HUES6 (cell line): ENCODE results near the gene EMC9.

Source experiments
- H3K27ac ChIP-seq: 2 replicates; pipeline ENCODE4 v1.7.0; 2013; ENCODE audit warnings: low read depth, mild to moderate bottlenecking, low read length, inconsistent platforms
- H3K27me3 ChIP-seq: 2 replicates; pipeline ENCODE4 v1.6.1; 2013; ENCODE audit warnings: low read length; ENCODE audit not compliant: control insufficient read depth, insufficient read depth
- H3K36me3 ChIP-seq: 2 replicates; pipeline ENCODE4 v1.6.1; 2013; ENCODE audit warnings: low read length; ENCODE audit not compliant: control insufficient read depth, insufficient read depth
- H3K4me1 ChIP-seq: 2 replicates; pipeline ENCODE4 v1.6.1; 2013; ENCODE audit warnings: low read length; ENCODE audit not compliant: control insufficient read depth, insufficient read depth
- H3K4me3 ChIP-seq: 2 replicates; pipeline ENCODE4 v1.5.1; 2013; ENCODE audit warnings: low read depth, low read length
- H3K9ac ChIP-seq: one replicate; pipeline ENCODE4 v1.6.1; 2013; ENCODE audit warnings: mild to moderate bottlenecking, low read length
- H3K9me3 ChIP-seq: 2 replicates; pipeline ENCODE4 v1.6.1; 2013; ENCODE audit warnings: low read depth, low read length; ENCODE audit not compliant: control insufficient read depth, insufficient read depth

EMC9 gene

DNA sequence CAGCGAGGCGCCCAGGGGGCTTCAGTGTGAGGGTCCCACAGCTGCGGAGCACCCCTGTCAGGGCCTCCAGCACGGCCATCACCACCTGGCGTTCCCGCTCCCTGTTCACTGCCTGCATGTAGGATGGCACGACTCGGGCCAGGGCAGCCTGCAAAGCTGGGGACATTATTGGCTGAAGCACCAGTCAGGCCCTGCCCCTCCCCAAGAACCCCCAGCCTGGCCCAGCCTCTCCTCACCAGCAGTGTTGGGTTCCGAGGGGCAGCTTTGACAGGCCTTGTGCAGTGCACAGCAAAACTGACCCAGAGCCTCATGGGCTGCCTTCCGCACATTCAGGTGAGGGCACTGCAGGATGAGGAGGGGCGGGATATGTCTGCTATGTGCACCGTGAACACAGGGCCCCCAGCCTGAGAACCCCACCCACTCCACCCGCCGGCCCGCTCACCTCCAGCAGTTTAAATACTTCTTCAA lies 41.7 kb upstream of the EMC9 start:
- no peaks in the 10 kb centered on the region for H3K27me3 ChIP-seq

DNA sequence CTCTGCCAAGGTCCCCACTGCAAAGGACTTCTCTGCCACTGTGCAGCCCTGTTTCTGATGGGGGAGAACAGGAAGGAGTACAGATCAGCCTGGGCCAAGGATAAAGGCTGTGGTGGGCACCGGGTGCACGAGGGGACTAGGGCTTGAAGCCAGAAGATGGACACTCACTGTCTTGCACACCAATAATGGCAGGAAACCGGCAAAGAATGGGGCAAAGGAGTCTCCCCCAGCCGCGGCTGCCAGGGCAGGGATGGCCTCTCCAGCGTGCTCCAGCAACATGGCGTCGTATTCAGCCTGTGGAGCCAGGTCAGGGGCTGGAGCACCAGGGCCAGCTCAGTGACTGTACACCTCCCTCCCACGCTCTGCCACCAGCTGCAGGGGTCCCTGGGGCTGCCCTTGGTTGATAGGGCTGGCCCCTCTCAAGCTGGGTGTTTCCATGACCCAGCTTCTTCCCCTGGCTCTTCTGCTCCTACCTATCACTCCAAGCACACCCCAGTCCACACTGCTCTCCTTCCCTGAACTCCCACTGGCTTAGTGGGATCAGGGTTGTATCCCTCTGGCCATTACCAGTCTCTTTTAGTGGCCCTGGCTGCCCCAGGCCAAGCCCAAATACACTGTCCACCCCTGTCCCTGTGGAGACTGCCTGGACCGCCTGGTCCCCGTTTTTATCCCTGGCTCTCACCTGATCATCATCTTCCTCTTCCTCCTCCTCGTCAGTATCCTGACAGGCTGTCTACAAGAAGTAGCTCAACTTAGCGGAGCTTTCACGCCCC lies 40.9 kb upstream of the EMC9 start:
- Histone ChIP-seq H3K9ac (no peak overlapping the region), H3K4me1 (no peaks in the 10 kb centered on the region), H3K27me3 (no peaks in the 10 kb centered on the region), H3K27ac (no peak overlapping the region), H3K36me3 (peaks cover 100% of the 10 kb centered on the region), H3K4me3 (no peak overlapping the region), H3K9me3 (no peaks in the 10 kb centered on the region)

More for the DNA sequence above, 41.7 kb upstream of the EMC9 start:
- Histone ChIP-seq H3K9me3 (no peaks in the 10 kb centered on the region), H3K4me3 (no peak overlapping the region), H3K27ac (no peak overlapping the region), H3K36me3 (peaks cover 97% of the 10 kb centered on the region), H3K4me1 (peaks cover 5% of the 10 kb centered on the region; the same call in 1 of the 2 replicates), H3K9ac (no peak overlapping the region)

DNA sequence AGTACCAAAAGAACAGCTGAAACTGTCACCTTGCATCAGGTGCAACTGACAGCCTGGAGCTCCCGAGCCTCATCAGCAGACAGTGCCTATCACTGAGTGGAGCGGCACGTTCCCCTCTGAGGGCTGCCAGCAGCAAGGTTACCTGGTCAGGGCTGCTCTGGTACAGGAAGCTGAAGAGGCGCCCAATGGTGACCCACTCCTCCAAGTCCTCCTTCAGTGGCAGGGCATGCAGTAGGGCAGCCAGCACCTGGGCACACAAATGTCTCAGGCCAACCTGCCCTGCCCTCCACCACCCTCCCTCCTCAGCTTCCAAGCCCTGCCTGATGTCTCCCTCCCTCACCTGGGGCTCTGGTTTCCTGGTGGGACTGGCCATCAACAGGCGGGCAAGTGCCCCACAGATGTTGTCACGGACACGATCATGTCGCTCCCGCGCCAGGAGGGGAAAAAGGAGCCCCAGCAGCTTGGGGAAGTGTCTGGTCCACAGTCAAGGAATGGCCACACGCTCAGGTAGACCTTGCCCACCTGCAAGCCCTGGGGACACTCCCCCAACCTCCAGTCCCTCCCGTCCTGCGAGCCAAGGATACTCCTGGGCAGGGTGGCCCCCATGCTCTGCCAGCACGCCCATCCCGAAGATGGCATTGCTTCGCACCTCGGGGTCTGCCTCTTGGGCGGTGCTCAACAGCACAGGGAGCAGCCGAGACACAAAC lies 40.1 kb upstream of the EMC9 start:
- Histone ChIP-seq H3K27me3 (no peaks in the 10 kb centered on the region), H3K27ac (no peak overlapping the region), H3K36me3 (peaks cover 100% of the 10 kb centered on the region), H3K9ac (no peak overlapping the region), H3K4me1 (no peaks in the 10 kb centered on the region), H3K4me3 (no peak overlapping the region), H3K9me3 (no peaks in the 10 kb centered on the region)

DNA sequence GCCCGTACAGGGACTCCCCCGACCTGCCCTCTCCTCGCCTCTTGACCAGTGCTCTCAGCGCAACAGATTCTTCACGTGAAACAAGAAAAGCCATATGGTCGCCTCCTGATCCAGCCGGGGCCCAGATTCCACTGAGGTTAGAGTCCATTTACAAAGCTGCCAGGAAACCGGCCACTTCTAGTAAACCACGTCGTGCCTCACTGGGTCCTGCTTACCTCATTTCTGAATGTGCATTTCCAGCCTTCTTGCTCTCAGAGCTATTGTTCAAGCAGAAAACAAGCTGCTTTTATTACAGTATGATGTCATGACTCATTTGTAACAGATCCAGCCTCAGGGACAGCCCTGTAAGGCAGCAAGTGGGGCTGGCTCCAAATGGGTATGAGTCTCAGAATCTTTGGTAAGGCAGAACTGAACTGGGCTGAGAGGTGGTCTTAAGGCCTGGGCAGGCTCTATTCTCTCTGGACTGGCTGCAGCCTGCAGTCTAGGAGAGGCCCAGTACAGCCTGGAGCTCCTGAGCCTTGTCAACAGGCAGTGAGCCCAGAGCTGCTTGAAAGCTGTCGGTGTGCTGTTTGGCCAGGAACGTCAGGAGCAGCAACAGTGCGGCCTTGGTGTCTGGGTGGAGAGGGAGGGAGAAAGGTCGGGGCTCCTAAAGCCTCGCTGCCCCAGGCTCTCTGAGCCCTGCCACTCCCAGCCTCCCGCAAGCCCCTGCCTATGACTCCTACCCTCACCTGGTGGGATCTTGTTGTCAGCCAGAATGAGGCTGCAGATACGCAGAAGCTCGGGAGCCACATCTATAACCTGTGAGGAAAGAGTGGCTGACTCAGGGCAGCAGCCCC lies 38.8 kb upstream of the EMC9 start:
- Histone ChIP-seq H3K4me1 (no peaks in the 10 kb centered on the region), H3K9me3 (no peaks in the 10 kb centered on the region), H3K4me3 (no peak overlapping the region), H3K9ac (no peak overlapping the region), H3K27me3 (no peaks in the 10 kb centered on the region), H3K27ac (no peak overlapping the region), H3K36me3 (peaks cover 92% of the 10 kb centered on the region)

DNA sequence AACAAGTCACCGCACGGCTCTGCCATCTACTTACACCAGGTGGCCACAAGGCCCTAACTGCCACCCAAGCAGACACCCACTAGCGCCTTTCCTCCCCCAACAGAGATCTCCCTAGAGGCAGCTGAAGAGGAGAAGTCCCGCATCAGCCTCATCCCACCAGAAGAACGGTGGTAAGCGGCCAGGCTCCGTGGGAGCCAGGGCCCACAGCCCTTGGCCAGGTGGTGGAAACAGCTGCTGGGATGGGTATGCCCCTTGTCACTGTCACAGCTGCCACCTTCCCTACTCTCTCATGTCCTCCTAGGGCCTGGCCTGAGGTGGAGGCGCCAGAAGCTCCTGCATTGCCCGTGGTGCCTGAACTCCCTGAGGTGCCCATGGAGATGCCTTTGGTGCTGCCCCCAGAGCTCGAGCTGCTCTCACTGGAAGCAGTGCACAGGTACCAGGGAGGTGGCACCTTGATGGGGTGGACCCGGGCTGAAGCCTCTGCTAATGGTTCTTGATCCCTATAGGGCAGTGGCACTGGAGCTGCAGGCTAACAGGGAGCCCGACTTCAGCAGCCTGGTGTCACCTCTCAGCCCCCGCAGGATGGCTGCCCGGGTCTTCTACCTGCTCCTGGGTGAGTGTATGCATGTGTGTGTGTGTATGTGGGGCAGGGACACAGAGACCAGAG lies 38.0 kb upstream of the EMC9 start:
- Histone ChIP-seq H3K27ac (no peak overlapping the region), H3K4me1 (no peaks in the 10 kb centered on the region), H3K4me3 (no peak overlapping the region), H3K27me3 (no peaks in the 10 kb centered on the region), H3K36me3 (peaks cover 91% of the 10 kb centered on the region), H3K9me3 (no peaks in the 10 kb centered on the region), H3K9ac (no peak overlapping the region)

DNA sequence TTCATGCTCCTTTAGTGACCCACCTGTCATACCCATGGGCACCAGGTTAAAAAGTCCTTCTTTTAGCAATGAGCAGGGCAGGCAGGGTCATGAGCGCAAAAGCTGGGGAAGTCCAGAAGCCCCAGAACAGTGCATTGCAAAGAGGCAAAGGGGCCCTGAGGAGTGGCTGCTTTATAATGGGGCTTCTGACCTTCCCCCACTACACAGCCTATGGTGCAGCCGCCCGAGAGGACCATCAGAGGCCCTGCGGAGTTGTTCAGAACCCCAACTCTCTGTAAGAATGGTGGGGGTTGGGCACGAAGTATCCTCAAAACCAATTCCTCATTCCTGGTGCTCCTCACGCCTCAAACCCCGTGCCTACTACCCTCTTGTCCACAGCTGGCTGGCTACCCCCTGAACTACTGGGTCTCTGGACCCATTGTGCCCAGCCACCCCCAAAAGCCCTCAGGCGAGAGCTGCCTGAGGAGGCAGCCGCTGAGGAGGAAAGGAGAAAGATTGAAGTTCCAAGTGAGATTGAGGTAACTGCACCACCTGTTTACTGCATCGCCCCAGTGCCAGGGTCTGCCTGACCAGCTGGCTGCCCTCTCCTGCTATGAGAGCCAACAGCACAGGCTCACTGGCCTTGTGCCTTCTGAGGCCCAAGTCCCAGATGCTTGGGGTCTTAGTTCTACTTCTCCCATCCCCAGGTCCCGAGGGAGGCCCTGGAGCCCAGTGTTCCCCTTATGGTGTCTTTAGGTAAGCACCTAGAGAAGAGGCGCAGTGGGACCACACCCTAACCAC lies 37.2 kb upstream of the EMC9 start:
- Histone ChIP-seq H3K9me3 (no peaks in the 10 kb centered on the region), H3K27ac (no peak overlapping the region), H3K9ac (no peak overlapping the region), H3K4me1 (no peaks in the 10 kb centered on the region), H3K4me3 (no peak overlapping the region), H3K36me3 (peaks cover 84% of the 10 kb centered on the region), H3K27me3 (no peaks in the 10 kb centered on the region)

DNA sequence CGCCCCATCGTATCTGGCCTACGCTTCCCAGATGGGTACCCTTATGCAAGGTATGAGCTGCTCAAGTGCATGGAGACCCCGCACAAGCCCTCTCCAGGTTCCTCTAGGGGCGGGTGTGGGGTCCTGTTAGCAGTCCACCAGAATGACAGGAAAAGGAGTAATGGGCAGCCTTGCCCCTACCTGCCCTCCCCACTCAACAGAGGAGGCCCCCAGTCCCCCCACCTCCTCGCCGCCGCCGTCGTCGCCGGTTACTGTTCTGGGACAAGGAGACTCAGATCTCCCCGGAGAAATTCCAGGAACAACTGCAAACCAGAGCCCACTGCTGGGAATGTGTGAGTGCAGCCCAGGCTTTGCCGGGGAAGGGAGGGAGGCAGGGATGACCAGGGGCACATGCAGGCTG lies 36.5 kb upstream of the EMC9 start:
- H3K9ac ChIP-seq, result no peak overlapping the region
- no peaks in the 10 kb centered on the region for H3K4me1 ChIP-seq
- no peaks in the 10 kb centered on the region for H3K9me3 ChIP-seq
- H3K27ac ChIP-seq, result no peak overlapping the region
- H3K27me3 ChIP-seq, result no peaks in the 10 kb centered on the region
- H3K4me3 ChIP-seq, result no peak overlapping the region
- peaks cover 83% of the 10 kb centered on the region for H3K36me3 ChIP-seq

DNA sequence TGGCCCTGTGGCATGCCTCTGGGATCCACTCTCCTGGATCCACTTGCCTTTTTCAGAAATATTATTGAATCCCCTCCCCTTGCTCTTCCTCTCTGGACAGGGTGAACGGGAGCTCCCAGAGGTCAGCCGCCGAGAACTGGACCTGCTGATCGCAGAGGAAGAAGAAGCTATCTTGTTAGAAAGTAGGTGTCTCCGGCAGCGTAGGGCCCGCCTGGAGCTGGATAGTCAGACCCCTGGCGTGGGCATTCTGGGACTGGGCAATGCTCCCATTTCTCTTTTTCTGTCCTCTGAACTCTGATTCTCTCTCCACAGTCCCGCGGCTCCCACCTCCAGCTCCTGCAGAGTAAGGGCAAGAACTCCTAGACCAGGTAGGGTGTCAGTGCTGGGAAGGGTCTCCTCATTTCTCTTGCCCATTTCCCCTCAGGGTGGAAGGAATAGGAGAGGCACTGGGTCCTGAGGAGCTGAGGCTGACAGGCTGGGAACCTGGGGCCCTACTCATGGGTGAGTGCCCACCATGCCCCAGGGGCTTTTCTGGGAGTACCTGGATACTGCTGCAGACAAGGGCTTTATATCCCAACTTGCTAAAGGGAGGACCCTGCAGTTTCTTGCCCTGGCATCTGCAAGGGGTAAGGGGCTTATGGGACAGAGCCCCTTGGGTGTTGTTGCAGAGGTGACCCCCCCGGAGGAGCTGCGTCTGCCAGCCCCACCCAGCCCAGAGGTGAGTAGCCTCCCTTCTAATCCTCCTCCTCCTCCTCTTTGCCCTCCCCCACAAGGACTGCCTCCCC lies 35.8 kb upstream of the EMC9 start:
- Histone ChIP-seq H3K27me3 (no peaks in the 10 kb centered on the region), H3K9me3 (no peaks in the 10 kb centered on the region), H3K27ac (no peak overlapping the region), H3K4me3 (no peak overlapping the region), H3K4me1 (peaks cover 5% of the 10 kb centered on the region), H3K9ac (no peak overlapping the region), H3K36me3 (peaks cover 76% of the 10 kb centered on the region)

DNA sequence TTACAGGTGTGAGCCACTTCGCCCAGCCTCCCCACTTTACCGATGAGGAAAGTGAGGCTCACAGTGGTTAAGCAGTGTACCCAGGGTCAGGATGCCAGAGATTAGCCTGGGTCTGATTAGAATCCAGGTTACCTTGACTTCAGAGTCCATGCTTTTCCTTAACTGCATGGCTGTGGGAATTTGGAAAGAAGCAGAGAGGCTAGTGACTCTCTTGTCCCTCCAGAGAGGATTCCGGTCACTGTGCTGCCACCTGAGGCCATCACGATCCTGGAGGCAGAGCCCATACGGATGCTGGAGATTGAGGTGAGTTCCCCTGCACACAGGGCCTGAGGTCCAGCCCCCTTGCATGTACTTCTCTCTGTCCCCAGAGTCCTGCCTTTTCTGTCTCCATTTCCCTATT lies 35.2 kb upstream of the EMC9 start:
- Histone ChIP-seq H3K27ac (no peak overlapping the region), H3K4me3 (no peak overlapping the region), H3K4me1 (peaks cover 8% of the 10 kb centered on the region), H3K36me3 (peaks cover 70% of the 10 kb centered on the region), H3K9ac (no peak overlapping the region), H3K27me3 (no peaks in the 10 kb centered on the region), H3K9me3 (no peaks in the 10 kb centered on the region)
